Measurements from ENCODE around the gene INPP4A.

Gene INPP4A

DNA sequence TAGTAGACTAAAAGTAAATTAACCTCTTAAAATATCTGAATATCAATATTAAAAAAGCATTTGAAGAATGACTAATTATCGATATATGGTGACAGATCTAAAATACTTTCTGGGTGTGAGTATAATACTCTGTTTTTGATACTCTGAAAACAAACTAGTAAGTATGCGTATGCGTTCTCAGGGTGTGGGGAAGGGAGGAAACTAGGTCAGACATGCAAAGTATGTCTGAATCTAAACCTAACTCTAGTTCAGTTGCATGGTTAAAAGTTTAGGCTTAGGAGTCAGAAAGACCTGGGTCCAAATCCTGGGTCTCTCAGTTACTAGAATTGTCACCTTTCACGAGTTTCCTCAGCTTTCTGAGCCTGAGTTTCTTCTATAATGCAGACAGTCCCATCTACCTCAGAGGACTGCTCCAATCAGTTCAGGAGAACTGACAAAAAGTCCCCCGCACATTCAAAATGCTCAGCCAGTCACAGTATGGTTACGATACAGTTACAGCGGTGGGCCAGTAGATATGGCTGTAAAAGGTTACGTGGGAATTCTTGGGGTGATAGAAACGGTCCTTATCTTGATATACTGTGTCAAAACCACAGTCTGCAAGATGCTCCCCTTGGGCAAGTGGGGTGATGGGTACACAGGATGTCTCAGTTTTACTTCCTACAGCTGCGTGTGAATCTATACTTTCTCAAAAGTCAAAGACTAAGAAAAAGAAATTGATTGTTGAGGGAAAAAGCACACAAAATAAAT is 192.9 kb downstream of the INPP4A start:
- peak; percentile 54 for DNase-seq (ENCODE audit: low spot score)
- in situ Hi-C loops (cut with MboI; ENCODE audit: low sequenced_read_pairs, unreplicated experiment) = loop anchor here (25.0 kb wide), 1 partner anchor 850 kb away; the partner anchor contains the start of gene REV1
- TF ChIP-seq, protein P1, sequence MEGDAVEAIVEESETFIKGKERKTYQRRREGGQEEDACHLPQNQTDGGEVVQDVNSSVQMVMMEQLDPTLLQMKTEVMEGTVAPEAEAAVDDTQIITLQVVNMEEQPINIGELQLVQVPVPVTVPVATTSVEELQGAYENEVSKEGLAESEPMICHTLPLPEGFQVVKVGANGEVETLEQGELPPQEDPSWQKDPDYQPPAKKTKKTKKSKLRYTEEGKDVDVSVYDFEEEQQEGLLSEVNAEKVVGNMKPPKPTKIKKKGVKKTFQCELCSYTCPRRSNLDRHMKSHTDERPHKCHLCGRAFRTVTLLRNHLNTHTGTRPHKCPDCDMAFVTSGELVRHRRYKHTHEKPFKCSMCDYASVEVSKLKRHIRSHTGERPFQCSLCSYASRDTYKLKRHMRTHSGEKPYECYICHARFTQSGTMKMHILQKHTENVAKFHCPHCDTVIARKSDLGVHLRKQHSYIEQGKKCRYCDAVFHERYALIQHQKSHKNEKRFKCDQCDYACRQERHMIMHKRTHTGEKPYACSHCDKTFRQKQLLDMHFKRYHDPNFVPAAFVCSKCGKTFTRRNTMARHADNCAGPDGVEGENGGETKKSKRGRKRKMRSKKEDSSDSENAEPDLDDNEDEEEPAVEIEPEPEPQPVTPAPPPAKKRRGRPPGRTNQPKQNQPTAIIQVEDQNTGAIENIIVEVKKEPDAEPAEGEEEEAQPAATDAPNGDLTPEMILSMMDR (IDR thresholded peaks at IDR 0.05; ENCODE audit: borderline replicate concordance, control extremely low read depth, extremely low read depth, insufficient read depth, missing control alignments) = no peak

DNA sequence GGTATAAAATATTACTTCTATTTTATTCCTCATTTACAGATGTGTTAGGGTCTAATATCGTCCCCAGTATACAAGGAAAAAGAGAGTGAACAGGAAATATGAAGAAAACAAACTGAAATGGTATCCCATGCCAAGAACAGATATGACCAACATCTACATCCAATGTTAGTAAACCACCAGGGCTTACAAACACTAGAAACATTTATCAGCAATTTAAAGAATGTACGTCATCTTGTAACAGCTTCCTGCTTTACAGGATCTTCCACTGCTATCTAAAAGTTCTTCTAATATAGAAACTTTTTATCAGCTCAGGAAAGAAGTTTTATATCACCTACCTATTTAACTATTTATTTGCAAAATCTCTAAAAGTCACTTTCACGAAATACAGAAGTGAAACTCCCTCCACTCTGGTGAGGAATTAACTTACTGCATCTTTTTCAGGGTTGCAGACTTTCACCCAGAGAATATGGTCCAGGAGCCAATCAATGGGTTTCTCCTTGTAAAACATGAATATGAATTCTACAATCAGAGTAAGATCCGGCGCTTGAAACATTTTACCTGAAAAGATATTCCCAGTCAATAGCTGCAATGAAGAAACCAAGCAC is 198.9 kb downstream of the INPP4A start:
- in situ Hi-C loops (cut with MboI; ENCODE audit: low sequenced_read_pairs, unreplicated experiment) = loop anchor here (25.0 kb wide), 1 partner anchor 844 kb away; the partner anchor contains the start of gene REV1
- TF ChIP-seq, protein P1 (IDR thresholded peaks at IDR 0.05; ENCODE audit: borderline replicate concordance, control extremely low read depth, extremely low read depth, insufficient read depth, missing control alignments) = no peak
- DNase-seq (ENCODE audit: low spot score) = no peak
